ENCODE data around the gene EIF3CL.
"Not testable (repeated sequence)": the region's sequence is repeated elsewhere in the genome, so short reads cannot be mapped to it uniquely, and the experiment has no call there.

- not testable (repeated sequence) for TF ChIP-seq POLR2A, CTCF (IDR thresholded peaks at IDR 0.05)
These were observed 35.3 kb upstream of the EIF3CL start for GRCh38 chr16:28438899-28439298.
